Hepatocyte (in vitro differentiated cells): ENCODE measurements around the gene AKAP12. TPM values are rescaled to one million over a fixed set of nuclear protein-coding genes. Genes with fewer than 3 reads are reported as not detected.
A peak's percentile ranks its signal among the peaks of the same experiment; 100 is the strongest.

Experiments used
- DNase-seq: peaks from one replicate; pipeline ENCODE4 v3.0.0-alpha.2; 2016; ENCODE audit warnings: low spot score
- H2AFZ ChIP-seq: fragments of 200-600 bp; sonication (generic); 2 replicates; pipeline ENCODE4 v1.6.0; 2016; ENCODE audit warnings: antibody characterized with exemption, mild to moderate bottlenecking
- H3K27ac ChIP-seq: fragments of 200-600 bp; sonication (generic); 2 replicates; pipeline ENCODE4 v1.5.1; 2016; ENCODE audit warnings: mild to moderate bottlenecking
- H3K27me3 ChIP-seq: fragments of 200-600 bp; sonication (generic); 2 replicates; pipeline ENCODE4 v1.6.1; 2016
- H3K36me3 ChIP-seq: fragments of 200-600 bp; sonication (generic); replicated peaks from 2 replicates; pipeline ENCODE4 v1.5.1; 2016; ENCODE audit warnings: low read depth; ENCODE audit not compliant: insufficient read depth
- H3K4me1 ChIP-seq: fragments of 200-600 bp; sonication (generic); 2 replicates; pipeline ENCODE4 v1.5.1; 2016; ENCODE audit warnings: mild to moderate bottlenecking, moderate library complexity; ENCODE audit not compliant: insufficient read depth
- H3K4me2 ChIP-seq: fragments of 200-600 bp; sonication (generic); 2 replicates; pipeline ENCODE4 v1.6.0; 2016
- H3K4me3 ChIP-seq: fragments of 200-600 bp; sonication (generic); 2 replicates; pipeline ENCODE4 v1.5.1; 2016; ENCODE audit warnings: mild to moderate bottlenecking
- H3K79me2 ChIP-seq: fragments of 200-600 bp; sonication (generic); 2 replicates; pipeline ENCODE4 v1.6.0; 2017; ENCODE audit warnings: mild to moderate bottlenecking
- H3K9me2 ChIP-seq: fragments of 200-600 bp; sonication (generic); replicated peaks from 2 replicates; pipeline ENCODE4 v1.6.0; 2017; ENCODE audit warnings: mild to moderate bottlenecking; ENCODE audit not compliant: insufficient read depth
- H3K9me3 ChIP-seq: fragments of 200-600 bp; sonication (generic); 2 replicates; pipeline ENCODE4 v1.5.1; 2016; ENCODE audit warnings: low read depth, mild to moderate bottlenecking
- H4K20me1 ChIP-seq: fragments of 200-600 bp; sonication (generic); 2 replicates; pipeline ENCODE4 v1.6.0; 2016; ENCODE audit warnings: mild to moderate bottlenecking; ENCODE audit not compliant: insufficient read depth, poor library complexity, severe bottlenecking
- EZH2 ChIP-seq: fragments of 200-600 bp; sonication (generic); IDR thresholded peaks from 2 replicates; pipeline ENCODE4 v1.6.1; 2016; ENCODE audit warnings: antibody characterized with exemption, mild to moderate bottlenecking, borderline replicate concordance
- EZH2phosphoT487 ChIP-seq: fragments of 200-600 bp; sonication (generic); IDR thresholded peaks from one replicate; pipeline ENCODE4 v1.6.1; 2018; ENCODE audit warnings: antibody characterized with exemption, mild to moderate bottlenecking, low read depth, moderate library complexity; ENCODE audit not compliant: unreplicated experiment, severe bottlenecking
- WGBS: methylation state at CpG from one replicate; pipeline ENCODE4 v1.1.6; 2016; ENCODE audit warnings: low lambda C conversion rate; ENCODE audit errors: missing lambda C conversion rate; 5-methylcytosine and 5-hydroxymethylcytosine counted together
- polyA plus RNA-seq: library from polyadenylated mRNA; unstranded; fragments of >200 nt; fragmentation: Nextera tagmentation; extraction: Ambion mirVana; gene quantifications from 2 replicates; pipeline ENCODE4 v1.2.1, GENCODE V29; 2016
- total RNA-seq: library from RNA; depleted of rRNA; stranded (reverse); fragments of >200 nt; gene quantifications from 2 replicates; pipeline ENCODE4 v1.2.3, GENCODE V29; 2014
- TF ChIP-seq, protein P1 (sequence below): fragments of 200-600 bp; sonication (generic); IDR thresholded peaks from 2 replicates; pipeline ENCODE4 v1.5.1; 2016; ENCODE audit warnings: antibody characterized with exemption, mild to moderate bottlenecking; ENCODE audit not compliant: poor library complexity

AKAP12 gene
- total and polyA plus RNA-seq, 2 experiments from 2014 or later, result 32.1 to 46.2 TPM

DNA sequence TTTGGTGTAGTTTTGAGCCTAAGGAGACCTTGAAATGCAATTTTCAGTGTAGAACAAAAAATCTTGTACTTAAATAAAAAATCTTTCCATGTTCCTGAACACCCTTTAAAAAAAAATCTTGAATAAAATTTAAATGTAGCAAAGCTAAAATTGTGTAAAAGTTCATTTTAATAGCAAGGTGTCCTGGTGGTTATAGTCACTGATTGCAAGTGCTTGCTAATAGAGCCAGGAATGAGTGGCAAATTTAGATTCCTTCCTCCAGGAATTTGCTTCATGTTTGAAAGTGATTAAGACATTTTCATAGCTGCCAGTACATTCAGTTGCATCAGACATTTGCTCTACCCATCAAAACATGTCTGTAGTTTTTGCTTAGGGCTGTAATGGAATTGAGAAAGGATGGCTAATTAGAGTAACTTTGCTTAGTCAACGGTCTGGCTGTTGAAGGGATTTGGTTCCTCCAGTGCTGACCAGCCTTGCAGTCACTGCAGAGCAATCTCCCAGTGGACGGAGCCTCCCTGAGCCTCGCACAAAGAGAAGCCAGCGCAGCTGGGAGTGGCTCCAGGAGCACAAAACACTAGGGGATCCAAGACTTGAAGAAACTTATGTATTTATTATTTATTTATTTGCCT, 36.5 kb downstream of the AKAP12 start:
- no peaks in the 10 kb centered on the region for H3K79me2 ChIP-seq
- no peak overlapping the region for H3K4me2 ChIP-seq
- H3K27ac ChIP-seq, result no peak overlapping the region
- H3K9me3 ChIP-seq, result no peaks in the 10 kb centered on the region
- H3K4me3 ChIP-seq, result no peak overlapping the region
- no peak overlapping the region for H2AFZ ChIP-seq
- no peak for TF ChIP-seq EZH2
- TF ChIP-seq, protein P1, sequence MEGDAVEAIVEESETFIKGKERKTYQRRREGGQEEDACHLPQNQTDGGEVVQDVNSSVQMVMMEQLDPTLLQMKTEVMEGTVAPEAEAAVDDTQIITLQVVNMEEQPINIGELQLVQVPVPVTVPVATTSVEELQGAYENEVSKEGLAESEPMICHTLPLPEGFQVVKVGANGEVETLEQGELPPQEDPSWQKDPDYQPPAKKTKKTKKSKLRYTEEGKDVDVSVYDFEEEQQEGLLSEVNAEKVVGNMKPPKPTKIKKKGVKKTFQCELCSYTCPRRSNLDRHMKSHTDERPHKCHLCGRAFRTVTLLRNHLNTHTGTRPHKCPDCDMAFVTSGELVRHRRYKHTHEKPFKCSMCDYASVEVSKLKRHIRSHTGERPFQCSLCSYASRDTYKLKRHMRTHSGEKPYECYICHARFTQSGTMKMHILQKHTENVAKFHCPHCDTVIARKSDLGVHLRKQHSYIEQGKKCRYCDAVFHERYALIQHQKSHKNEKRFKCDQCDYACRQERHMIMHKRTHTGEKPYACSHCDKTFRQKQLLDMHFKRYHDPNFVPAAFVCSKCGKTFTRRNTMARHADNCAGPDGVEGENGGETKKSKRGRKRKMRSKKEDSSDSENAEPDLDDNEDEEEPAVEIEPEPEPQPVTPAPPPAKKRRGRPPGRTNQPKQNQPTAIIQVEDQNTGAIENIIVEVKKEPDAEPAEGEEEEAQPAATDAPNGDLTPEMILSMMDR, result no peak
- TF ChIP-seq EZH2phosphoT487, result no peak
- H3K9me2 ChIP-seq, result no peaks in the 10 kb centered on the region
- H3K27me3 ChIP-seq, result no peaks in the 10 kb centered on the region
- no peaks in the 10 kb centered on the region for H3K4me1 ChIP-seq
- no peaks in the 10 kb centered on the region for H4K20me1 ChIP-seq
- H3K36me3 ChIP-seq, result no peaks in the 10 kb centered on the region
- peak; percentile 30 for DNase-seq
- WGBS, result 51% methylated on average over 4 of the region's 4 CpGs

DNA sequence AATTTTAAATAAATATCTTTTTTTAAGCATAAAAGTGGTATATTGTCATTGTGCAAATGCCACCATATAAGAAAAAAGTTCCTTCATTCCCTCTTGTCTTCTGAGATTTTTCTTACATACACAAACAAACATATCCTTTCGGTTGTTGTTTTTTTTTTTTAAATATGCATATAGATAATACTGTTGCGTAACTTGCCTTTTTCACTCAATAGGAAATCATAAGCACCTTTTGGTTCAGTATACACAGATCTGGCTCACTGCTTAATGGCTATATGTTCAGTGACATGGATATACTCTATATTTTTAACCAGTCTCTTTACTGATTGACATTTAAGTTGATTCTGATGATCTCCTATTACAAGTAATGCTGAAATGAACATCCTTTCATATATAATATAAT, 40.1 kb downstream of the AKAP12 start:
- TF ChIP-seq, protein P1, result no peak
- TF ChIP-seq EZH2phosphoT487, result no peak
- TF ChIP-seq EZH2, result no peak
- H3K9me3 ChIP-seq, result no peaks in the 10 kb centered on the region
- no peak overlapping the region for H3K4me2 ChIP-seq
- H3K27me3 ChIP-seq, result no peaks in the 10 kb centered on the region
- no peaks in the 10 kb centered on the region for H3K79me2 ChIP-seq
- WGBS, result 85% methylated on average over 2 of the region's 2 CpGs
- H3K36me3 ChIP-seq, result no peaks in the 10 kb centered on the region
- DNase-seq, result no peak
- no peaks in the 10 kb centered on the region for H3K9me2 ChIP-seq
- no peaks in the 10 kb centered on the region for H3K4me1 ChIP-seq
- no peaks in the 10 kb centered on the region for H4K20me1 ChIP-seq
- H3K4me3 ChIP-seq, result no peak overlapping the region
- H2AFZ ChIP-seq, result no peak overlapping the region
- no peak overlapping the region for H3K27ac ChIP-seq

- Histone ChIP-seq H3K36me3 (no peaks in the 10 kb centered on the region), H3K4me1 (no peaks in the 10 kb centered on the region), H3K9me3 (no peaks in the 10 kb centered on the region), H2AFZ (no peak overlapping the region), H3K79me2 (no peaks in the 10 kb centered on the region), H3K4me2 (no peak overlapping the region), H3K4me3 (no peak overlapping the region), H3K27me3 (no peaks in the 10 kb centered on the region), H3K9me2 (no peaks in the 10 kb centered on the region), H3K27ac (no peak overlapping the region), H4K20me1 (no peaks in the 10 kb centered on the region)
- 74% methylated on average over 4 of the region's 4 CpGs for WGBS
- no peak for DNase-seq
- TF ChIP-seq, protein P1, result no peak
Measured at GRCh38 chr6:151280859-151281258, 41.1 kb downstream of the AKAP12 start.

DNA sequence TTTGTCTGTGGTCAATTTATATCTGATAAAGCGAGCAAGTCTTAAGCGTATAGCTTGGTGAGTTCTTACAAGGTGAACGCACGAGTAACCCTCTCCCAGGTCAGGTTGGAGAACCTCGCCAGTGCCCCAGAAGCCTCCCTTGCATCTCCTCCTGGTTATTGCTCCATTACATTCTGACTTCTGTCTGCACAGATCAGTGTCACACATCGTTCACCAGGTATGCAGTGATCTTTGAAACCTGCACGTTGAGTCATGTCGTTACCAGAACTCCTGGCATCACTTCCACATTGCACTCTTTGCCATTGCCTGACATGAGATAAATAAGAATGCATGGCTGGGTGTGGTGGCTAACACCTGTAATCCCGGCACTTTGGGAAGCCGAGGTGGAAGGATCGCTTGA, 44.2 kb downstream of the AKAP12 start:
- H3K79me2 ChIP-seq, result no peaks in the 10 kb centered on the region

More for the DNA sequence above, 44.2 kb downstream of the AKAP12 start:
- H3K36me3 ChIP-seq, result no peaks in the 10 kb centered on the region
- H3K4me1 ChIP-seq, result no peaks in the 10 kb centered on the region
- H3K27ac ChIP-seq, result no peak overlapping the region
- no peak for DNase-seq
- H3K4me2 ChIP-seq, result no peak overlapping the region
- TF ChIP-seq EZH2phosphoT487 (no peak), EZH2 (no peak)
- TF ChIP-seq, protein P1, result no peak
- H4K20me1 ChIP-seq, result no peaks in the 10 kb centered on the region
- no peaks in the 10 kb centered on the region for H3K27me3 ChIP-seq
- H3K4me3 ChIP-seq, result no peak overlapping the region
- WGBS, result 85% methylated on average over 11 of the region's 11 CpGs
- no peaks in the 10 kb centered on the region for H3K9me3 ChIP-seq
- no peak overlapping the region for H2AFZ ChIP-seq
- no peaks in the 10 kb centered on the region for H3K9me2 ChIP-seq
